ENCODE data around the gene TRPV3. TPM values are rescaled to one million over a fixed set of nuclear protein-coding genes. Genes with fewer than 3 reads are reported as not detected.

The TRPV3 gene
- total and polyA plus RNA-seq, 9 of the 15 experiments (the other 6 are each of a cell fraction or from before 2014, with no cell fraction given), result 0.03 to 0.42 (median 0.11) TPM; not detected in 1

DNA sequence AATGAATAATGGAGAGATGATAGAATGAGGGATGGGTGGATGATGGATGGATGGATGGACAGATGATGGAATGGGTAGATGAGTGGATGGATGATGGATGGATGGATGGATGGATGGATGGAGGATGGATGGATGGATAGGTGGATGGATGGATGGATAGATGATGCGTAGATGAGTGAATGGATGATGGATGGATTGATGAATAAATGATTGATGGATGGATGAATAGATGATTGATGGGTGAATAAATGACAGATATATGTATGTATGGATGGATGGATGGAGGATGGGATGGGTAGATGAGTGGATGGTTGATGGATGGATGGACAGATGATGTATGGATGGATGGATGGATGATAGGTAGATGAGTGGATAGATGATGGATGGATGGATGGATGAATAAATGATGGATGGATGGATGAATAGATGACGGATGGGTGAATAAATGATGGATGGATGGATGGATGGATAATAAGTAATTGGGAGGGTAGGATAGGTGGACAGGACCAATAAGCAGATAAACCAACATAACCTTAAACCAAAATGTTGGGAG is 7.9 kb downstream of the TRPV3 start:
- Histone ChIP-seq H3K27ac (ENCODE audit: extremely low read depth, low read depth, low read length) (no peak overlapping the region), H3K27me3 (ENCODE audit: control insufficient read depth in 2 of 2, insufficient read depth in 2 of 2, low read length in 2 of 2) (peaks cover 0 to 48% of the 10 kb centered on the region in 2 experiments; a peak in 2 of 5 replicates), H3K4me1 (replicated peaks in 1 of 2; ENCODE audit: control insufficient read depth in 2 of 2, insufficient read depth in 2 of 2, low read length in 2 of 2) (no peaks in the 10 kb centered on the region; a peak in 1 of 5 replicates), H3K4me2 (ENCODE audit: insufficient read depth, low read length) (no peak overlapping the region), H3K9me3 (replicated peaks; ENCODE audit: control insufficient read depth, insufficient read depth, low read depth, low read length) (no peaks in the 10 kb centered on the region), H4K20me1 (replicated peaks; ENCODE audit: control insufficient read depth, insufficient read depth, low read length) (no peaks in the 10 kb centered on the region; the same call in 1 of the 2 replicates), H3K9ac (ENCODE audit: insufficient read depth in 1 of 2, low read depth in 2 of 2, low read length in 2 of 2) (no peak overlapping the region), H3K79me2 (ENCODE audit: control insufficient read depth, insufficient read depth, low read length) (no peaks in the 10 kb centered on the region), H3K36me3 (ENCODE audit: control insufficient read depth, insufficient read depth, low read length) (no peaks in the 10 kb centered on the region), H3K9me1 (ENCODE audit: control insufficient read depth, insufficient read depth, low read length) (no peaks in the 10 kb centered on the region), H2AFZ (ENCODE audit: low read depth, low read length) (no peak overlapping the region), H3K4me3 (no peak overlapping the region)
- BruUV-seq (replicated peaks), result no TSS peak
- ATAC-seq (no peak), DNase-seq (ENCODE audit: extremely low read depth in 1 of 4, low spot score in 3 of 4) (no peak), FAIRE-seq (no peak)
- intact Hi-C loops (cut with micrococcal nuclease), result no loop called here
- TF ChIP-seq, protein P1, sequence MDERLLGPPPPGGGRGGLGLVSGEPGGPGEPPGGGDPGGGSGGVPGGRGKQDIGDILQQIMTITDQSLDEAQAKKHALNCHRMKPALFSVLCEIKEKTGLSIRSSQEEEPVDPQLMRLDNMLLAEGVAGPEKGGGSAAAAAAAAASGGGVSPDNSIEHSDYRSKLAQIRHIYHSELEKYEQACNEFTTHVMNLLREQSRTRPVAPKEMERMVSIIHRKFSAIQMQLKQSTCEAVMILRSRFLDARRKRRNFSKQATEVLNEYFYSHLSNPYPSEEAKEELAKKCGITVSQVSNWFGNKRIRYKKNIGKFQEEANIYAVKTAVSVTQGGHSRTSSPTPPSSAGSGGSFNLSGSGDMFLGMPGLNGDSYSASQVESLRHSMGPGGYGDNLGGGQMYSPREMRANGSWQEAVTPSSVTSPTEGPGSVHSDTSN (CRISPR knock-in tag; IDR thresholded peaks at IDR 0.05; ENCODE audit: low read depth), result no peak
- TF ChIP-seq, protein P1 (tag; conservative IDR thresholded peaks at IDR 0.05; ENCODE audit: low read depth), result peak; percentile 71
- TF ChIP-seq HMGN3 (IDR thresholded peaks at IDR 0.05; ENCODE audit: borderline replicate concordance, extremely low read depth, insufficient read length, low read depth, low read length) (no peak), MEIS2 (IDR thresholded peaks at IDR 0.05; ENCODE audit: partially characterized antibody) (peak; percentile 53), SETDB1 (IDR thresholded peaks at IDR 0.05; ENCODE audit: low read length) (no peak), MBD2 (IDR thresholded peaks at IDR 0.05; ENCODE audit: borderline replicate concordance, low read depth) (no peak), KDM1A (IDR thresholded peaks at IDR 0.05) (peak; percentile 9 to 26; a peak in 1 of 4 replicates), RBM17 (IDR thresholded peaks at IDR 0.05; ENCODE audit: borderline replicate concordance, low read depth, low read length) (no peak), CTBP1 (IDR thresholded peaks at IDR 0.05; ENCODE audit: borderline replicate concordance) (0 out of 2 replicates have a peak, but pooled peaks have one; percentile 29), CREB1 (IDR thresholded peaks at IDR 0.05) (no peak), CREB1 (CRISPR knock-in tag; IDR thresholded peaks at IDR 0.05) (no peak), HDAC1 (IDR thresholded peaks at IDR 0.05) (peak in 1 of 2 experiments; percentile 57; a peak in 1 of 4 replicates), ESRRA (IDR thresholded peaks at IDR 0.05; ENCODE audit: borderline replicate concordance, low read depth) (no peak), ETV6 (IDR thresholded peaks at IDR 0.05; ENCODE audit: borderline replicate concordance in 1 of 2, low read depth in 2 of 2, low read length in 1 of 2) (no peak), ETV6 (CRISPR knock-in tag; IDR thresholded peaks at IDR 0.05; ENCODE audit: borderline replicate concordance) (no peak)
- TF ChIP-seq, protein P2, sequence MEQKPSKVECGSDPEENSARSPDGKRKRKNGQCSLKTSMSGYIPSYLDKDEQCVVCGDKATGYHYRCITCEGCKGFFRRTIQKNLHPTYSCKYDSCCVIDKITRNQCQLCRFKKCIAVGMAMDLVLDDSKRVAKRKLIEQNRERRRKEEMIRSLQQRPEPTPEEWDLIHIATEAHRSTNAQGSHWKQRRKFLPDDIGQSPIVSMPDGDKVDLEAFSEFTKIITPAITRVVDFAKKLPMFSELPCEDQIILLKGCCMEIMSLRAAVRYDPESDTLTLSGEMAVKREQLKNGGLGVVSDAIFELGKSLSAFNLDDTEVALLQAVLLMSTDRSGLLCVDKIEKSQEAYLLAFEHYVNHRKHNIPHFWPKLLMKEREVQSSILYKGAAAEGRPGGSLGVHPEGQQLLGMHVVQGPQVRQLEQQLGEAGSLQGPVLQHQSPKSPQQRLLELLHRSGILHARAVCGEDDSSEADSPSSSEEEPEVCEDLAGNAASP (IDR thresholded peaks at IDR 0.05), result no peak
- TF ChIP-seq, protein P3, sequence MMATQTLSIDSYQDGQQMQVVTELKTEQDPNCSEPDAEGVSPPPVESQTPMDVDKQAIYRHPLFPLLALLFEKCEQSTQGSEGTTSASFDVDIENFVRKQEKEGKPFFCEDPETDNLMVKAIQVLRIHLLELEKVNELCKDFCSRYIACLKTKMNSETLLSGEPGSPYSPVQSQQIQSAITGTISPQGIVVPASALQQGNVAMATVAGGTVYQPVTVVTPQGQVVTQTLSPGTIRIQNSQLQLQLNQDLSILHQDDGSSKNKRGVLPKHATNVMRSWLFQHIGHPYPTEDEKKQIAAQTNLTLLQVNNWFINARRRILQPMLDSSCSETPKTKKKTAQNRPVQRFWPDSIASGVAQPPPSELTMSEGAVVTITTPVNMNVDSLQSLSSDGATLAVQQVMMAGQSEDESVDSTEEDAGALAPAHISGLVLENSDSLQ (IDR thresholded peaks at IDR 0.05), result peak; percentile 55
- in situ Hi-C loops (cut with MboI), result no loop called here
- 4% methylated on average over 2 of the region's 2 CpGs for WGBS (ENCODE audit: insufficient coverage, low coverage, missing lambda C conversion rate)
- ChIA-PET POLR2A (no interaction called here), CTCF (ENCODE audit: low intra/inter-chr PET ratio) (no interaction called here)
